Measurements from ENCODE around the gene TBX2.

TBX2 gene

DNA sequence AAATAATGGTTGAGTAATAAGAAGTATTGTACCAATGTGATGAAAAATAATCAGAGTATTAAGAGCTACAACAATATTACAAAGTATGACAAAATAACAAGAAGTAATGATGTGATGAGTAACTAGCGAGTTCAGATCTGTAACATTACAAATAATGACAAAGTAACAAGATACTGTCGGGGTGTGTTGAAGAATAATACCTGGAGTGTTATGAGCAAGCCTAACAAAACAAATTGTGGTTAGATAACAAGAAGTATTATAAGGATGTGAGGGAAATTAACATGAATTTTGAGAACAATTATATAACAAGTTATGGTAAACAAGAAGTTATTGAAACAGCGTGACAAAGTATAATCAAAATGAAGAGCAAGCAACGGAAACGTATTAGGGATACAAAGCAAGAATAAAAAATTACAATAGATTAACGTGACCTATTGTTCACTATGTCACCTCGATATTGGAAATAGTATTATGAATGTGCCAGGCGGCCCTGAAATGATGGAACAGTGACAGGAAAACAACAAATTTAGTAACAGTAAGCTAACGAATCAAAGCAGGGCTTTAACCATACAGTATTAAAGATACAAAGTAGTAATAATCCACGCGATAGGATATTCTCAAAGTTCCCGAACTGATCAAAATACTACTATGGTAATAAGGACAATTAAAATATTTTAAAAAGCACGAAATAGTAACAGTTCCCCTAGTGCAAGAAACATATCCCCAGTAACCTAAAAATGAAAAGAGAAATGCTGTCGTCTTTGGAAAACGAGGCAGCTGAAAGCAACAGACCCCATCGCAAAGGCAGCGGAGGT, 54.1 kb downstream of the TBX2 start:
- Histone ChIP-seq H3K4me2 (ENCODE audit: low read length) (no peak overlapping the region), H3K27ac (ENCODE audit: low read depth, low read length) (no peak overlapping the region), H3K4me1 (ENCODE audit: control insufficient read depth, low read length) (no peaks in the 10 kb centered on the region), H3K9me3 (ENCODE audit: control insufficient read depth, insufficient read depth, low read length) (no peaks in the 10 kb centered on the region), H3K27me3 (ENCODE audit: control insufficient read depth, low read length) (peaks cover 8% of the 10 kb centered on the region), H3K4me3 (ENCODE audit: low read length) (no peak overlapping the region), H4K20me1 (ENCODE audit: control insufficient read depth, insufficient read depth, low read depth, low read length) (no peaks in the 10 kb centered on the region), H3K79me2 (ENCODE audit: control insufficient read depth, low read length) (no peaks in the 10 kb centered on the region), H3F3A (ENCODE audit: control insufficient read depth, insufficient read depth) (no peaks in the 10 kb centered on the region), H3K36me3 (ENCODE audit: control insufficient read depth, low read length) (no peaks in the 10 kb centered on the region), H3K9me2 (replicated peaks; ENCODE audit: control insufficient read depth, low read length) (no peaks in the 10 kb centered on the region)
- TF ChIP-seq, protein P1, sequence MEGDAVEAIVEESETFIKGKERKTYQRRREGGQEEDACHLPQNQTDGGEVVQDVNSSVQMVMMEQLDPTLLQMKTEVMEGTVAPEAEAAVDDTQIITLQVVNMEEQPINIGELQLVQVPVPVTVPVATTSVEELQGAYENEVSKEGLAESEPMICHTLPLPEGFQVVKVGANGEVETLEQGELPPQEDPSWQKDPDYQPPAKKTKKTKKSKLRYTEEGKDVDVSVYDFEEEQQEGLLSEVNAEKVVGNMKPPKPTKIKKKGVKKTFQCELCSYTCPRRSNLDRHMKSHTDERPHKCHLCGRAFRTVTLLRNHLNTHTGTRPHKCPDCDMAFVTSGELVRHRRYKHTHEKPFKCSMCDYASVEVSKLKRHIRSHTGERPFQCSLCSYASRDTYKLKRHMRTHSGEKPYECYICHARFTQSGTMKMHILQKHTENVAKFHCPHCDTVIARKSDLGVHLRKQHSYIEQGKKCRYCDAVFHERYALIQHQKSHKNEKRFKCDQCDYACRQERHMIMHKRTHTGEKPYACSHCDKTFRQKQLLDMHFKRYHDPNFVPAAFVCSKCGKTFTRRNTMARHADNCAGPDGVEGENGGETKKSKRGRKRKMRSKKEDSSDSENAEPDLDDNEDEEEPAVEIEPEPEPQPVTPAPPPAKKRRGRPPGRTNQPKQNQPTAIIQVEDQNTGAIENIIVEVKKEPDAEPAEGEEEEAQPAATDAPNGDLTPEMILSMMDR (IDR thresholded peaks at IDR 0.05; ENCODE audit: low read depth, low read length, poor library complexity, severe bottlenecking): no peak
- no peak for TF ChIP-seq EZH2phosphoT487 (IDR thresholded peaks at IDR 0.05; ENCODE audit: borderline replicate concordance, low read length)

DNA sequence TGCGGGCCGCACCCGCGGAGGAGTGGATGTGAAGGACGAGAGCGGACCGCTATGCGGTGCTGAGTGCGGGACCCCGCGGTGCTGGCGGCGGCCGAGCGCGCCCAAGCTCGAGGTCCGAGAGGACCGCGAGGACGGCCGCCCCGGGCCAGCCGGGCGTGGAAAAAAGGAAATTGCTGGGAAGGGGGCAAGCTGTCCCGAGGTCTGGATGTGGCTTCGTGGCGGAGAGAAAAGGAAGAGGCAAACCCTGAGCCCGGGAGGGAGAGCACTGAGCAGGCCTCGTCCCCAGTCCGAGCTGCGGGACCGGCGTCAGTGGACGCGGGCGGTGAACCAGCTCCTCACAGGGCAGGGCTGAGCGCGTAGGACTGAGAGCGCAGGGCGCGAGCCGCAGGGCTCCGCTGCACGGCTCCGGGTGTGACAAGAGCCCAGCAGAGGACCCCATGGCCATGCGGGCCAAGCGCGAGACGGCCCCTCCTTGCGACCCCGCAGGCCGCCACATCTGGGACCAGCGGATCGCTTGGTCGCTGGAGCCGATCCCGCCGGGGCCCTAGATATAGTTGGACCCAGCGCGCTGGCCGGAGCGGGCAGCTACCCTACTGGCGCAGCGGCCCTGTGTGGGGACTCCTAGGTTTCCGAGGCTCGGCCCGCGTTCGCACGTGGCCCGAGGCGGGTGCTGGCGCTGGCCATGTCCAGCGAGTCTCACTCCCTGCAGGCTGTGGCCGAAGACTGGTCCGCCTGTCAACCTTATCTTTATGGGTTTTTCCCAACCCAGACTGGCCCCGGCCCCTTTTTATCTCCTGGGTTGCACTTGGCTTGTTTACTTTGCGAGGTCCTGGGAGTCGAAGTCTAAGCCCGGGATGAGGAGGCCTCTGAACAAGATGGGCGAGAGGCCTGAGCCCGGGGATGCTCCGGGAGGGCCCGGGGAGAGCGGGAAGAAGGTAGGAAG, 55.0 kb downstream of the TBX2 start:
- H3K27ac ChIP-seq (ENCODE audit: low read depth, low read length): no peak overlapping the region
- peaks cover 17% of the 10 kb centered on the region for H3K27me3 ChIP-seq (ENCODE audit: control insufficient read depth, low read length)
- no peaks in the 10 kb centered on the region for H3K36me3 ChIP-seq (ENCODE audit: control insufficient read depth, low read length)
- no peaks in the 10 kb centered on the region for H3K79me2 ChIP-seq (ENCODE audit: control insufficient read depth, low read length)
- no peaks in the 10 kb centered on the region for H3K9me2 ChIP-seq (replicated peaks; ENCODE audit: control insufficient read depth, low read length)
- H3K4me3 ChIP-seq (ENCODE audit: low read length): no peak overlapping the region
- no peak overlapping the region for H3K4me2 ChIP-seq (ENCODE audit: low read length)
- H4K20me1 ChIP-seq (ENCODE audit: control insufficient read depth, insufficient read depth, low read depth, low read length): no peaks in the 10 kb centered on the region
- no peaks in the 10 kb centered on the region for H3K4me1 ChIP-seq (ENCODE audit: control insufficient read depth, low read length)
- H3K9me3 ChIP-seq (ENCODE audit: control insufficient read depth, insufficient read depth, low read length): no peaks in the 10 kb centered on the region
- TF ChIP-seq EZH2phosphoT487 (IDR thresholded peaks at IDR 0.05; ENCODE audit: borderline replicate concordance, low read length): no peak
- TF ChIP-seq, protein P1 (IDR thresholded peaks at IDR 0.05; ENCODE audit: low read depth, low read length, poor library complexity, severe bottlenecking): no peak
- no peaks in the 10 kb centered on the region for H3F3A ChIP-seq (ENCODE audit: control insufficient read depth, insufficient read depth)

DNA sequence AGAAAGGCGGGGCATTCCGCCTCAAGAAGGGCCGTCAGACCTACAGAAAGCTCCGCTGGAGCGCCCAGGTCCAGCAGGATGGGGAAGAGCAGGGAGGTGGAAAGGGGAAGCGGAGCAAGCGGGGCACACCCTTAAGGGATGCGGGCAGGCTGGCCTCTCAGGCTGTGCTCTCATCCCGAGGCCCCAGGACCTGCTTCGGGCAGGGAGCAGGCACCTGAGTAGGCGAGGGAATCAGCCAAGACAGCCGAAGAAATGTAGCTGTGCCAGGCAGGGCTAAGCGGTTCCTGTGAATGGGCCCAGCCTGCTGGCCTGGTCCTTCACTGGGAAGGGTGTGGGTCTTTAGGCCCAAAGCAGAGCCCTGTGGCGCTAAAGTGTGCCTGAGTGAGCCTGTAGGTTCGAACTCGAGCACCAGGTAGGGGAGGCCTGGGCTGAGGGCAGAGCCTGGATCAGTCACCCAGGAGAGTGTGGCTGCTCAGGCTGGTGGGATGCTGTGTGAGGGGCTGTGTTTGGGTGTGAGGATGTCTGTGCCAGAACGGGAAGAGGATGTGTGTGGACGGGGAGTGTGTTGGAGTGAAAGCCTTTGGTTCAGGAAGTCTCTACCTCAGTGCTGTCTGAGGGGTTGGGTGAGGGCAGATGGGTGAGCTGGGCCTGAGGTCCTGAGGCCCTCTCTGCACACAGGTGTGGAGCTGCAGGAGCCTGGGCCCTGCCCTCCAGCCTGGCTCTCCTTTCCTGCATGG, 55.8 kb downstream of the TBX2 start:
- no peaks in the 10 kb centered on the region for H3K79me2 ChIP-seq (ENCODE audit: control insufficient read depth, low read length)
- no peaks in the 10 kb centered on the region for H3K9me2 ChIP-seq (replicated peaks; ENCODE audit: control insufficient read depth, low read length)
- H3F3A ChIP-seq (ENCODE audit: control insufficient read depth, insufficient read depth): no peaks in the 10 kb centered on the region
- no peak overlapping the region for H3K27ac ChIP-seq (ENCODE audit: low read depth, low read length)
- H3K4me3 ChIP-seq (ENCODE audit: low read length): no peak overlapping the region
- H3K4me2 ChIP-seq (ENCODE audit: low read length): no peak overlapping the region
- no peaks in the 10 kb centered on the region for H3K36me3 ChIP-seq (ENCODE audit: control insufficient read depth, low read length)
- TF ChIP-seq, protein P1 (IDR thresholded peaks at IDR 0.05; ENCODE audit: low read depth, low read length, poor library complexity, severe bottlenecking): no peak
- TF ChIP-seq EZH2phosphoT487 (IDR thresholded peaks at IDR 0.05; ENCODE audit: borderline replicate concordance, low read length): no peak
- no peaks in the 10 kb centered on the region for H3K4me1 ChIP-seq (ENCODE audit: control insufficient read depth, low read length)
- peaks cover 25% of the 10 kb centered on the region for H3K27me3 ChIP-seq (ENCODE audit: control insufficient read depth, low read length)
- no peaks in the 10 kb centered on the region for H4K20me1 ChIP-seq (ENCODE audit: control insufficient read depth, insufficient read depth, low read depth, low read length)
- H3K9me3 ChIP-seq (ENCODE audit: control insufficient read depth, insufficient read depth, low read length): no peaks in the 10 kb centered on the region
